Osteoblast (primary cell): ENCODE results near the gene CYP2D6. TPM values are rescaled to one million over a fixed set of nuclear protein-coding genes. Genes with fewer than 3 reads are reported as not detected.
"Not testable (repeated sequence)": the region's sequence is repeated elsewhere in the genome, so short reads cannot be mapped to it uniquely, and the experiment has no call there.

ENCODE experiments used
- DNase-seq: peaks from one replicate; pipeline ENCODE4 v3.0.0; 2011; ENCODE audit warnings: low spot score, mixed read lengths; ENCODE audit not compliant: insufficient read length; ENCODE audit errors: missing footprints
- H2AFZ ChIP-seq: 2 replicates; pipeline ENCODE4 v1.6.0; 2011; ENCODE audit warnings: mild to moderate bottlenecking, low read length
- H3K27ac ChIP-seq: 2 replicates; pipeline ENCODE4 v1.5.1; 2011; ENCODE audit warnings: mild to moderate bottlenecking, low read depth, low read length, moderate library complexity
- H3K27me3 ChIP-seq: 2 replicates; pipeline ENCODE4 v1.6.0; 2012; ENCODE audit warnings: mild to moderate bottlenecking, control low read depth, inconsistent platforms, low read length, moderate library complexity; ENCODE audit not compliant: insufficient read depth
- H3K36me3 ChIP-seq: 2 replicates; pipeline ENCODE4 v1.5.1; 2011; ENCODE audit warnings: mild to moderate bottlenecking, low read length, control low read depth, moderate library complexity; ENCODE audit not compliant: insufficient read depth
- H3K4me1 ChIP-seq: 2 replicates; pipeline ENCODE4 v1.5.1; 2011; ENCODE audit warnings: mild to moderate bottlenecking, low read length, control low read depth, moderate library complexity; ENCODE audit not compliant: insufficient read depth
- H3K4me2 ChIP-seq: 2 replicates; pipeline ENCODE4 v1.6.0; 2011; ENCODE audit warnings: mild to moderate bottlenecking, low read length; ENCODE audit not compliant: insufficient read depth
- H3K4me3 ChIP-seq: fragments of 200-600 bp; sonication (generic); 3 replicates; pipeline ENCODE4 v1.5.1; 2012; ENCODE audit warnings: mild to moderate bottlenecking, low read length, inconsistent platforms; ENCODE audit not compliant: insufficient read depth
- H3K79me2 ChIP-seq: 2 replicates; pipeline ENCODE4 v1.6.0; 2012; ENCODE audit warnings: mild to moderate bottlenecking, low read length, control low read depth, inconsistent platforms; ENCODE audit not compliant: insufficient read depth
- H3K9me3 ChIP-seq: 2 replicates; pipeline ENCODE4 v1.5.1; 2011; ENCODE audit warnings: low read depth, low read length, control low read depth
- H4K20me1 ChIP-seq: 2 replicates; pipeline ENCODE4 v1.6.0; 2012; ENCODE audit warnings: mild to moderate bottlenecking, low read length, control low read depth; ENCODE audit not compliant: insufficient read depth
- CTCF ChIP-seq: IDR thresholded peaks from 2 replicates; pipeline ENCODE4 v1.5.1; 2011; ENCODE audit warnings: mild to moderate bottlenecking, low read depth, low read length, moderate library complexity; ENCODE audit errors: extremely low read depth
- total RNA-seq: library from RNA; depleted of rRNA; stranded (reverse); fragments of >200 nt; gene quantifications from 2 replicates; pipeline ENCODE4 v1.2.3, GENCODE V29; 2012

Gene CYP2D6
- 0.29 and 0.36 TPM in 2 replicates for total RNA-seq

DNA sequence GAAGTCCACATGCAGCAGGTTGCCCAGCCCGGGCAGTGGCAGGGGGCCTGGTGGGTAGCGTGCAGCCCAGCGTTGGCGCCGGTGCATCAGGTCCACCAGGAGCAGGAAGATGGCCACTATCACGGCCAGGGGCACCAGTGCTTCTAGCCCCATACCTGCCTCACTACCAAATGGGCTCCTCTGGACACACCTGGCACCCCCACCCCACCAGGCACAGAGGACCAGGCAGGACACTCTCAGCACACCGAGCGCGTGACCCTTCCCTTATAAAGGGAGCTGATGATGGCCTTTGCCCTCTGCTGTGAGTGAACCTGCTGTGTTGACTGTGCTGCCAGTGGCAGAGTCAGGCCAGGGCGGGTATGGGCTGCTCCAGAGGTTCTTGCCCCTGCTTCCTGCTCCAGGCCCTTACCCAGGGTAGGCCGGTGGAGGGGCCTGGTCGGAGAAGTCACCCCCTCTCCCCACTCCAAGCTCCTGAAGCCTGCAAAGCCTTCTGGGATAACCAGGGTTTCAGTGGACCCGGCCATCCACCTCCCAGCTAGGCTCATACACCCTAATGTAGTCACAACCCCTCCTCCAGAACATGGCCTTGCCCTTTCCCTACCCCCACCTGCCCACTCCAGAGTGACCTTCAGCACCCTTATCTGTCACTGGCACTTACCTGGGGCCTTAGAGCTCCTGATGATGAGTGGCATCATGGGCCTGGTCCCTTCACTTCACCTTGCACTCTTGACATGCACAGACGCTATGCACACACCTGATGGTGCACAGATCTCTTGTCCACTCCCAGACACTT lies at the start of gene CYP2D6:
CYP2D6 (minus strand) TSS at position 172 of the 793 bp plus-strand sequence; CDS start at position 153, 19 bp downstream.
- not testable (repeated sequence) for H4K20me1 ChIP-seq, H3K79me2 ChIP-seq, DNase-seq, H3K4me2 ChIP-seq, H3K9me3 ChIP-seq, H3K27me3 ChIP-seq, H3K4me3 ChIP-seq, H3K4me1 ChIP-seq, H2AFZ ChIP-seq, H3K36me3 ChIP-seq, H3K27ac ChIP-seq

- DNase-seq, result peak; percentile 95
- Histone ChIP-seq H3K27ac (no peak overlapping the region), H3K4me1 (peaks cover 17% of the 10 kb centered on the region), H3K27me3 (no peaks in the 10 kb centered on the region), H3K79me2 (peaks cover 13% of the 10 kb centered on the region), H3K9me3 (no peaks in the 10 kb centered on the region), H3K4me3 (no peak overlapping the region), H3K4me2 (peak overlapping the region; percentile 39), H4K20me1 (peaks cover 67% of the 10 kb centered on the region), H3K36me3 (peaks cover 4% of the 10 kb centered on the region), H2AFZ (no peak overlapping the region)
- TF ChIP-seq CTCF, result no peak
These were observed 49.0 kb upstream of the CYP2D6 start for GRCh38 chr22:42179616-42180015.

DNA sequence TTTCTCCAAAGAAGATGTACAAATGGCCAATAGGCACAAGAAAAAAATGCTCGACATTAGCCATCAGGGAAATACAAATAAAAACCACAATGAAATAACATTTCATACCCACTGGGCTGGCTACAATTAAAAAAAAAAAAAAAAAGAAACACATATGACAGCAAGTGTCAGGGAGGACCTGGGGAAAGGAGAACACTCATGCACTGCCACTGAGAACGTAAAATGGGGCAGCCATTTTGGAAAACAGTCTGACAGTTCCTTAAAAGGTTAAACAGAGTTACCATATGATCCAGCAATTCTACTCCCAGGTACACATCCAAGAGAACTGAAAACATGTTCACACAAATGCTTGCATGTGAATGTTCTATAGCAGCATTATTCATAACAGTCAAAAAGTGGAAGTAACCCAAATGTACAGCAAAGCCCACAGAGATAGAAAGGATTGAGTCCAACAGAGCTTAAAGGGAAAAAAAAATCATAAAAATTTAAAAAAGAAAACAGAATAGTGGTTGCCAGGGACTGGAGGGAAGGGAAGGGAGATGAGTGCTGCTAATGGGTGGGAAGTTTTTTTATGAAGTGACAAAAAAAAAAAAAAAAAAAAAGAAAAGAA lies 48.4 kb upstream of the CYP2D6 start:
- Histone ChIP-seq H3K4me1 (peaks cover 17% of the 10 kb centered on the region), H2AFZ (no peak overlapping the region), H3K4me2 (peak overlapping the region; percentile 39), H3K36me3 (peaks cover 4% of the 10 kb centered on the region), H3K4me3 (no peak overlapping the region), H4K20me1 (peaks cover 69% of the 10 kb centered on the region), H3K9me3 (no peaks in the 10 kb centered on the region), H3K27me3 (no peaks in the 10 kb centered on the region), H3K27ac (no peak overlapping the region), H3K79me2 (peaks cover 12% of the 10 kb centered on the region)
- TF ChIP-seq CTCF, result no peak
- DNase-seq, result no peak

GRCh38 chr22:42177891-42178336 lies 47.3 kb upstream of the CYP2D6 start:
- no peak overlapping the region for H2AFZ ChIP-seq
- H3K4me3 ChIP-seq, result no peak overlapping the region
- no peaks in the 10 kb centered on the region for H3K27me3 ChIP-seq
- no peak for TF ChIP-seq CTCF
- no peak for DNase-seq
- no peak overlapping the region for H3K4me2 ChIP-seq
- peaks cover 70% of the 10 kb centered on the region for H4K20me1 ChIP-seq
- H3K9me3 ChIP-seq, result no peaks in the 10 kb centered on the region
- peaks cover 11% of the 10 kb centered on the region for H3K79me2 ChIP-seq
- H3K4me1 ChIP-seq, result peaks cover 25% of the 10 kb centered on the region
- H3K27ac ChIP-seq, result no peak overlapping the region
- H3K36me3 ChIP-seq, result peaks cover 4% of the 10 kb centered on the region
